ENCODE results near the gene FCMR. TPM values are rescaled to one million over a fixed set of nuclear protein-coding genes. Genes with fewer than 3 reads are reported as not detected.
A peak's percentile ranks its signal among the peaks of the same experiment; 100 is the strongest.
"Not testable (repeated sequence)": the region's sequence is repeated elsewhere in the genome, so short reads cannot be mapped to it uniquely, and the experiment has no call there.

Gene FCMR
- total and polyA plus RNA-seq, 4 donors = 0.70 to 3.6 (median 1.7) TPM

- H3K27ac ChIP-seq (ENCODE audit: low read depth in 1 of 2, low read length in 2 of 2) = no peak overlapping the region
- WGBS = 92% methylated on average over 8 of the region's 8 CpGs
- no peak for DNase-seq (ENCODE audit: low spot score)
These were observed 2.9 kb upstream of the FCMR start for GRCh38 chr1:206924592-206925105.

GRCh38 chr1:206923961-206924557 lies 2.3 kb upstream of the FCMR start:
- H3K9ac ChIP-seq (ENCODE audit: low read depth in 1 of 2, low read length in 2 of 2); H3K4me1 ChIP-seq (ENCODE audit: control insufficient read depth in 4 of 4, insufficient read depth in 4 of 4, low read length in 3 of 4); H3K4me3 ChIP-seq (ENCODE audit: low read depth in 1 of 3, low read length in 3 of 3); H3K36me3 ChIP-seq (ENCODE audit: control insufficient read depth in 4 of 4, insufficient read depth in 3 of 4, low read depth in 1 of 4, low read length in 3 of 4); DNase-seq (ENCODE audit: low spot score); H3K27me3 ChIP-seq (ENCODE audit: control insufficient read depth in 4 of 4, insufficient read depth in 4 of 4, low read length in 3 of 4); H3K27ac ChIP-seq (ENCODE audit: low read depth in 1 of 2, low read length in 2 of 2); H3K9me3 ChIP-seq (ENCODE audit: control insufficient read depth in 4 of 4, low read length in 3 of 4): not testable (repeated sequence)
- 97% methylated on average over 4 of the region's 4 CpGs for WGBS

More at GRCh38 chr1:206924592-206925105, 2.9 kb upstream of the FCMR start:
- peaks cover 0 to 2% (median under 1%) of the 10 kb centered on the region in 4 donors for H3K36me3 ChIP-seq (ENCODE audit: control insufficient read depth in 4 of 4, insufficient read depth in 3 of 4, low read depth in 1 of 4, low read length in 3 of 4)
- no peaks in the 10 kb centered on the region for H3K9me3 ChIP-seq (ENCODE audit: control insufficient read depth in 4 of 4, low read length in 3 of 4)
- H3K27me3 ChIP-seq (ENCODE audit: control insufficient read depth in 4 of 4, insufficient read depth in 4 of 4, low read length in 3 of 4) = no peaks in the 10 kb centered on the region
- H3K4me1 ChIP-seq (ENCODE audit: control insufficient read depth in 4 of 4, insufficient read depth in 4 of 4, low read length in 3 of 4) = peaks cover 0 to 7% (median 1%) of the 10 kb centered on the region in 4 donors
- H3K4me3 ChIP-seq (ENCODE audit: low read depth in 1 of 3, low read length in 3 of 3) = no peak overlapping the region
- TF ChIP-seq FOXA1 (IDR thresholded peaks at IDR 0.05) = no peak
- TF ChIP-seq TAF1 (conservative IDR thresholded peaks at IDR 0.05) = no peak
- TF ChIP-seq NR2F2 (IDR thresholded peaks at IDR 0.05) = no peak
- no peak for TF ChIP-seq HNF4A (conservative IDR thresholded peaks at IDR 0.05)
- H3K9ac ChIP-seq (ENCODE audit: low read depth in 1 of 2, low read length in 2 of 2) = no peak overlapping the region

- WGBS = 75% methylated on average over 12 of the region's 12 CpGs
These were observed 1.5 kb upstream of the FCMR start for GRCh38 chr1:206923009-206923960.

More at GRCh38 chr1:206923009-206923960, 1.5 kb upstream of the FCMR start:
- Histone ChIP-seq H3K4me3 (ENCODE audit: low read depth in 1 of 3, low read length in 3 of 3) (no peak overlapping the region), H3K9me3 (ENCODE audit: control insufficient read depth in 4 of 4, low read length in 3 of 4) (no peaks in the 10 kb centered on the region), H3K9ac (ENCODE audit: low read depth in 1 of 2, low read length in 2 of 2) (no peak overlapping the region), H3K27me3 (ENCODE audit: control insufficient read depth in 4 of 4, insufficient read depth in 4 of 4, low read length in 3 of 4) (no peaks in the 10 kb centered on the region), H3K4me1 (ENCODE audit: control insufficient read depth in 4 of 4, insufficient read depth in 4 of 4, low read length in 3 of 4) (peaks cover 0 to 7% (median 1%) of the 10 kb centered on the region in 4 donors), H3K27ac (ENCODE audit: low read depth in 1 of 2, low read length in 2 of 2) (peak overlapping the region; percentile 54 to 58), H3K36me3 (ENCODE audit: control insufficient read depth in 4 of 4, insufficient read depth in 3 of 4, low read depth in 1 of 4, low read length in 3 of 4) (no peaks in the 10 kb centered on the region)
- no peak for TF ChIP-seq SP1 (IDR thresholded peaks at IDR 0.05)
- TF ChIP-seq YY1 (IDR thresholded peaks at IDR 0.05) = no peak
- TF ChIP-seq ATF3 (IDR thresholded peaks at IDR 0.05) = no peak
- TF ChIP-seq GABPA (IDR thresholded peaks at IDR 0.05 in 1 of 2, conservative IDR thresholded peaks at IDR 0.05 in 1 of 2) = no peak
- TF ChIP-seq MAX (IDR thresholded peaks at IDR 0.05) = no peak
- TF ChIP-seq FOXA2 (IDR thresholded peaks at IDR 0.05) = no peak
- TF ChIP-seq ZBTB33 (IDR thresholded peaks at IDR 0.05) = no peak
- TF ChIP-seq HNF4A (conservative IDR thresholded peaks at IDR 0.05) = no peak
- no peak for TF ChIP-seq FOXA1 (IDR thresholded peaks at IDR 0.05)
- no peak for TF ChIP-seq CTCF (IDR thresholded peaks at IDR 0.05; ENCODE audit: low read depth, low read length, missing input control)
- no peak for TF ChIP-seq EGR1 (IDR thresholded peaks at IDR 0.05; ENCODE audit: low read depth in 2 of 2)
- no peak for TF ChIP-seq RXRA (IDR thresholded peaks at IDR 0.05)
- TF ChIP-seq HNF4G (IDR thresholded peaks at IDR 0.05) = no peak
- TF ChIP-seq RAD21 (IDR thresholded peaks at IDR 0.05) = no peak
- no peak for TF ChIP-seq JUND (IDR thresholded peaks at IDR 0.05)
- no peak for TF ChIP-seq NR2F2 (IDR thresholded peaks at IDR 0.05)
- no peak for TF ChIP-seq REST (IDR thresholded peaks at IDR 0.05)
- no peak for TF ChIP-seq TAF1 (conservative IDR thresholded peaks at IDR 0.05)
- DNase-seq (ENCODE audit: low spot score) = no peak

Data from liver (tissue), 9 donors.